Measurements from ENCODE around the gene PLEKHD1.

- TF ChIP-seq CTCF (IDR thresholded peaks at IDR 0.05 in 2 of 3, conservative IDR thresholded peaks at IDR 0.05 in 1 of 3; ENCODE audit: borderline replicate concordance in 1 of 3, insufficient read depth in 1 of 3, low read depth in 2 of 3, low read length in 2 of 3) (no peak), ZBTB33 (IDR thresholded peaks at IDR 0.05; ENCODE audit: extremely low read depth, insufficient replicate concordance, low read length) (no peak), EZH2phosphoT487 (IDR thresholded peaks at IDR 0.05; ENCODE audit: borderline replicate concordance) (no peak), POLR2A (IDR thresholded peaks at IDR 0.05; ENCODE audit: borderline replicate concordance, extremely low read depth, insufficient read depth, insufficient read length) (no peak), ATF3 (IDR thresholded peaks at IDR 0.05) (no peak), POLR2AphosphoS5 (IDR thresholded peaks at IDR 0.05; ENCODE audit: low read depth, low read length) (no peak), EZH2 (IDR thresholded peaks at IDR 0.05) (no peak), SIN3A (IDR thresholded peaks at IDR 0.05; ENCODE audit: low read depth) (no peak), ZFX (IDR thresholded peaks at IDR 0.05) (no peak), FOSL1 (IDR thresholded peaks at IDR 0.05; ENCODE audit: low read depth) (no peak), CEBPB (IDR thresholded peaks at IDR 0.05; ENCODE audit: low read depth) (no peak), CBX3 (IDR thresholded peaks at IDR 0.05; ENCODE audit: low read depth) (no peak), EGR1 (IDR thresholded peaks at IDR 0.05; ENCODE audit: low read depth) (no peak)
Observed at GRCh38 chr14:69499436-69499835, 14.9 kb downstream of the PLEKHD1 start.

All from HCT116 (cell line).